GM10248 (cell line): ENCODE results near the gene BACH2.

Source experiments
- CTCF ChIA-PET: fragments of 300-600 bp; sonication (Branson Sonifier 250); formaldehyde crosslinking; extraction: SDS; loops from one replicate; lab custom pipeline; 2021; ENCODE audit warnings: antibody characterized with exemption; lab: Yijun Ruan, JAX
- POLR2A ChIA-PET: fragments of 350-650 bp; sonication (Branson Sonifier 250); formaldehyde crosslinking; extraction: SDS; loops from one replicate; lab custom pipeline; 2020; ENCODE audit warnings: antibody characterized with exemption; lab: Yijun Ruan, JAX
- DNase-seq: peaks from one replicate; pipeline ENCODE4 v3.0.0; 2012; ENCODE audit errors: extremely low spot score
- CTCF ChIP-seq: IDR thresholded peaks from 2 replicates; pipeline ENCODE4 v1.5.1; 2012; ENCODE audit warnings: mild to moderate bottlenecking, low read depth; ENCODE audit errors: extremely low read depth, missing control alignments, control extremely low read depth

The BACH2 gene

GRCh38 chr6:89959883-89960282 lies 336.8 kb downstream of the BACH2 start:
- ChIA-PET POLR2A (no interaction called here), CTCF (no interaction called here)
- no peak for DNase-seq
- no peak for TF ChIP-seq CTCF

- ChIA-PET POLR2A (no interaction called here), CTCF (interaction anchor here (3.4 kb wide), 1 partner anchor 16 kb away, joined by 19 read pairs; no protein-coding TSS in a partner anchor)
- no peak for TF ChIP-seq CTCF
- DNase-seq = no peak
These were observed 340.5 kb downstream of the BACH2 start for GRCh38 chr6:89956182-89956581.

- ChIA-PET POLR2A (no interaction called here), CTCF (interaction anchor here (0.7 to 5.1 kb wide), 5 partner anchors 15 to 524 kb away, joined by 3 to 25 read pairs (median 5); no protein-coding TSS in a partner anchor)
- no peak for TF ChIP-seq CTCF
- no peak for DNase-seq
These were observed 341.3 kb downstream of the BACH2 start for GRCh38 chr6:89955364-89955763.

GRCh38 chr6:89954721-89955148 lies 341.9 kb downstream of the BACH2 start:
- no peak for TF ChIP-seq CTCF
- ChIA-PET CTCF (interaction anchor here (0.7 to 5.1 kb wide), 4 partner anchors 14 to 524 kb away, joined by 3 to 25 read pairs (median 4); no protein-coding TSS in a partner anchor), POLR2A (no interaction called here)
- DNase-seq = no peak

- POLR2A ChIA-PET = no interaction called here
- no peak for DNase-seq
These were observed 344.0 kb downstream of the BACH2 start for GRCh38 chr6:89952686-89953085.

GRCh38 chr6:89952105-89952671 lies 344.5 kb downstream of the BACH2 start:
- no peak for DNase-seq
- no peak for TF ChIP-seq CTCF
- ChIA-PET POLR2A (no interaction called here), CTCF (interaction anchor here (1.3 to 5.1 kb wide), 2 partner anchors 11 to 441 kb away, joined by 3 to 25 read pairs; no protein-coding TSS in a partner anchor)

More at GRCh38 chr6:89952686-89953085, 344.0 kb downstream of the BACH2 start:
- CTCF ChIA-PET = interaction anchor here (1.3 to 5.1 kb wide), 2 partner anchors 12 to 440 kb away, joined by 3 to 25 read pairs; no protein-coding TSS in a partner anchor
- TF ChIP-seq CTCF = no peak
